Endothelial cell of hepatic sinusoid (primary cell): Measurements from ENCODE around the gene CLCNKA.
"Not testable (repeated sequence)": the region's sequence is repeated elsewhere in the genome, so short reads cannot be mapped to it uniquely, and the experiment has no call there.

Experiments used
- in situ Hi-C: cut with HindIII; loops from 2 replicates; pipeline ENCODE4 v1.10.0; 2017; ENCODE audit warnings: low sequenced_read_pairs

The CLCNKA gene

GRCh38 chr1:16021681-16022080 lies at the start of gene CLCNKA:
Gene CLCNKA (plus strand): TSS chr1:16022036. CDS start chr1:16022620, 584 bp downstream.
- in situ Hi-C loops: no loop called here

DNA sequence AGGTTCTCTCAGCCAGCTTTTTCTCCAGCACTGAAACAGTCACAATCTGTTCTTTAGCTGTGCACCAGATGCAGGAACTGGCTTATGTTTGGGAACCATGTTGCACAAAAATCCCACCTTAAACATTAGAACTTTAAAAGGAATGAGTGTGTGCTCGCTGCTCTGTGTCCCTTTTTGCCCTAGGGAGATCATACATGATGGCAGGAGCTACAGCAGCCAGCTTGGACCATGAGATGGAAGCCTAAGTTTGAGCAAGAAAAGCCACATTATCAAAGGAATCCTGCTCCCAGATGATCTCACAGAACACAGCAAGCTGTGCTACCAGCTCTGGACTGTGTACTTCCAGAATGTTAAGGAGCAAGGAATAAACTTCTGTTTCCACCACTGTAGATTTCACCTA lies 49.4 kb upstream of the CLCNKA start:
- in situ Hi-C loops: no loop called here

DNA sequence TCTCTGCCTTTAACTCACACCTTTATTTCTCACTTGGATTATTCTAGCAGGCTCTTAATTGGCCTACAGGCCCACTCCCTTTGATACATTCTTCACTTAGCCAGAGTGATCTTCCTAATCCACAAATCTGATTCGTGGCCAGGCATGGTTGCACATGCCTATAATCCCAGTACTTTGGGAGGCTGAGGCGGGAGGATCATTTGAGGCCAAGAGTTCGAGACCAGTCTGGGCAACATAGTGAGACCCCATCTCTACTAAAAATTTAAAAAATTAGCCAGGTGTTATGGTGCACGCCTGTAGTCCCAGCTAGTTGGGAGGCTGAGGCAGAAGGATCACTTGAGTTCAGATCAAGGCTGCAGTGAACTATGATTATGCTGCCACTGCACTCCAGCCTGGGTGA lies 48.1 kb upstream of the CLCNKA start:
- in situ Hi-C loops: no loop called here

GRCh38 chr1:15974855-15975254 lies 47.0 kb upstream of the CLCNKA start:
- in situ Hi-C loops: no loop called here

- in situ Hi-C loops: no loop called here
Measured at GRCh38 chr1:15975358-15975804, 46.5 kb upstream of the CLCNKA start.

- in situ Hi-C loops: no loop called here
Measured at GRCh38 chr1:15975805-15976680, 45.8 kb upstream of the CLCNKA start, which contains the start of gene ZBTB17. Gene ZBTB17 (minus strand): TSS chr1:15976101. CDS start chr1:15948495, 27,606 bp downstream.

DNA sequence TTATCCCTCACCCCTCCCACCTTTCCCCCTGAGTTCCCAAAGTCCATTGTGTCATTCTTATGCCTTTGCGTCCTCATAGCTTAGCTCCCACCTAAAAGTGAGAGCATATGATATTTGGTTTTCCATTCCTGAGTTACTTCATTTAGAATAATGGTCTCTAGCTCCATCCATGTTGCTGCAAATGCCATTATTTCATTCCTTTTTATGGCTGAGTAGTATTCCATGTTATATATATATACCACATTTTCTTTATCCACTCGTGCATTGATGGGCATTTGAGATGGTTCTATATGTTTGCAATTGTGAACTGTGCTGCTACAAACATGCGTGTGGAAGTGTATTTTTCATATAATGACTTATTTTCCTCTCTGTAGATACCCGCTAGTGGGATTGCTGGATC lies 43.9 kb upstream of the CLCNKA start:
- in situ Hi-C loops: not testable (repeated sequence)

GRCh38 chr1:15981679-15982078 lies 40.2 kb upstream of the CLCNKA start:
- in situ Hi-C loops: no loop called here

DNA sequence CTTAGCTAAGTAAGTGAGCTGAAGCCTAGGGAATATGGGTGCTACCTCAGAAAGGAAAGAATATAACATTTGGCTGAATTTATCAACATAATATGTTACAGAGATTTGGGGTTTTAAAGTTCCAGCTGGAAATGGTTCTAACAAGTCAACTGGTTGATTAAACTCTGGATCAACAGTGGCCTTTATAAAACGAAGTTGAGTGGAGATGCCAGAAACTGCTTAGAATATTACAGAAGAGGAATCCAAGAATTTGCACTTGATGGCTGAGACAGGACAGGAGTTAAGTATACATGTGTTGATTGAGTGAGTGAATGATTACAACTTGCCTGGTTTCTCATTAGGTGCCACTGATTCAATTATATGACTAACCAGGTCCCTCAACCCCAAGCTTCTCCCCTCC lies 38.6 kb upstream of the CLCNKA start:
- in situ Hi-C loops: no loop called here

DNA sequence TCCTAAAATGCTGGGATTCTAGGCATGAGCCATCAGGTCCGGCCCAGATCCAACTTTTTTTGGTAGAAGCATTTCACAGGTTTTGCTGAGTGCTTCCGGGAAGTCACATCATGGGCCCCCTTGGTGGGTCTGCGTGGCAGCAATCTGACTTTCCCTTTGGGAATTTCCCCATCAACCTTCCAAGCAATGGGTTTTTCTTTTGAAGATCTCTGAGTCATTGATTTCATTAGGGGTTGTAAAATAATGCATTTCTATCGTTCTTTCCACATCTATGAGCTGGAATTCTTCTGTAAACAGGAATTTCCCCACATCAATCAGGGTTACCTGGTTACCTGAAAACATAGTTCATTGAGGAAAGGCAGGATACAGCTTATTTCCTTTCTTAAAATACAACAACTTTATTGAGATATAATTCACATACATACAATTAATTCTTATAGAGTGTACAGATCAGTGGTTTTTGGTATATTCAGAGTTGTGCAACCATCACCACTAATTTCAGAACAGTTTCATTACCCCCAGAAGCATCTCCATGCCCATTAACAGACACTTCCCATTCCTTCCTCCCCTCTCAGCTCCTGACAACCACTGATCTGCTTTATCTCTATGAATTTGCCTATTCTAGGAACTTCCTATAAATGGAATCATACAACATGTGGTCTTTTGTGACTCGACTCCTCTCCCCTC lies 36.1 kb upstream of the CLCNKA start:
- in situ Hi-C loops: no loop called here

- in situ Hi-C loops: no loop called here
Measured at GRCh38 chr1:15988856-15989736, 32.7 kb upstream of the CLCNKA start.

GRCh38 chr1:15989776-15990175 lies 32.1 kb upstream of the CLCNKA start:
- in situ Hi-C loops: no loop called here

DNA sequence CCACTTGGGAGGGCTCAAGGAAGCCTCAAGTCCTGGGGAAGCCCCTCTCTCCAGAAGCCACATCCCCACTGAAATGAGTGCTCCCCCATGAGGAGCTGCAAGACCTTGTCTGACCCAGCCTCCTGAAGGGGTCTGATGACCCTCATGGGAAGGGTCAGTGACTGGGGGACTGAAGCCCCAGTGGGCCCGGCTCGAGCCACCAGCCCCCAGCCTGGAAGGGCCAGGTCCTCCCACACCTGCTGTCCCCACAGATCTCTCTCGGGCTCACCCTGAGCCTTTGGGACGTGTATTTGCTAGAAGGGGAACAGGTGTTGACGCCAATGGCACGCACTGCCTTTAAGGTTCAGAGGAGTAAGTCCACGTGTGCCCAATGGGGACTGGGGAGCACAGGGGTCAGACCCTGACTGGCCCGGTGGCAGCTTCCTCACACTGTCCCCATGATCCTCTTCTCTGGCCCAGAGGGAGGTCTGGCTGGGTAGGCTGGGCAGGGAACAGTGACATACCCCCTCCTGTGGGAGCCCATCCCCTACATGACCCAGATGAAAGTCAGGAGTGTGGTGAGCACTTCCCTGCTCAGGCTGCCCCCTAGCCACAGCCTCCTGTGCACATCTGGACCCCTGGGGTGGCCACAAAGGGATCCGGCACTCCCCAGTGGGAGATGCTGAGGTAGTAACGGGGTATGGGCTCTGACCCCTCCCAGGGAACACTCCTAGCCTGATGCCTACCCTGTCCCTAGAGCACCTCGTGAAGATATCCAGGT lies 30.2 kb upstream of the CLCNKA start:
- in situ Hi-C loops: no loop called here

GRCh38 chr1:15992187-15992553 lies 29.7 kb upstream of the CLCNKA start:
- in situ Hi-C loops: no loop called here

GRCh38 chr1:15992582-15993500 lies 29.0 kb upstream of the CLCNKA start:
- in situ Hi-C loops: no loop called here

- in situ Hi-C loops: no loop called here
Measured at GRCh38 chr1:15993666-15994065, 28.2 kb upstream of the CLCNKA start.

- in situ Hi-C loops: no loop called here
Measured at GRCh38 chr1:15994081-15994480, 27.8 kb upstream of the CLCNKA start.

DNA sequence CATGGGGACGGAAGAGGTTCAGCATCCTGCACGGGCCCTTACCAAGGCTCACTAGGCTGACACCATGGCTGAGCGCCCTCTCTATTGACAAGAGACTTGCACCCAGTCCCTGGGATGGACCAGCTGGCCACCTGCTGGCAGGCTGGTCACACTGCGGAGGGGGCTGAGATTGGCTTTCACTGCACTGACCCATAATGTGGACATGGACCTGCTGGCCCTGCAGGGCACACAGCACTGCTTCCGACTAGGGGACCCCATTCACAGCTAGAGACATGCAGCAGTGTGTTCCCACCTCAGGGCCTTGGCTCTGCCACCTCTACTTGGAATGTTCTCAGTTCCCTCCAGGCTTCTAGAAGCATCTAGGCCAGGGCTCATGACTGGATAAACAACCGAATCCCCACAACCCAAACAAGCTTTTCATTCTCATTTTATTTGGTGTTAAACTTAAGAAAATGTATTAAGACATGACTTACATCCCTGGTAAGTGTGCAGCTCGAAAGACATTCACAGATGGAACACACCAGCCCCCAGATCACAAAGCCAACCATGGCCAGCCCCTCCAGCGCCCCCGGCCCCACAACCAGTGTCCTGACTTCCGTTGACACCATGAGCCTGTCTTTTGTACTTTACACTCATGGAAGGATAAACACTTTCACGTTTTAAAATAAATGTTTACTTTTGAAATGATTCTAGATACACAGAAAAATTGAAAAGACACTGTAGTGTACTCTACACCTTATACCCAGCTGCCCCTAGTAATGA lies 27.1 kb upstream of the CLCNKA start:
- in situ Hi-C loops: no loop called here
